Sigmoid colon (tissue), 7 donors: ENCODE results near the gene TMEM258. TPM values are rescaled to one million over a fixed set of nuclear protein-coding genes. Genes with fewer than 3 reads are reported as not detected.

Source experiments
- DNase-seq: peaks from one replicate; pipeline ENCODE4 v3.0.0-alpha.2; 2019
- H3K27ac ChIP-seq, 4 donors: fragments of 200-600 bp; sonication (generic); one replicate each; pipeline ENCODE4 v1.5.1; 2016 to 2019; ENCODE audit warnings: mild to moderate bottlenecking in 1 of 4
- H3K27me3 ChIP-seq, 3 donors: fragments of 200-600 bp; sonication (generic); one replicate each; pipeline ENCODE4 v1.5.1; 2019; ENCODE audit warnings: mild to moderate bottlenecking in 1 of 3
- H3K36me3 ChIP-seq, 4 donors: fragments of 200-600 bp; sonication (generic); one replicate each; pipeline ENCODE4 v1.5.1; 2016 to 2019
- H3K4me1 ChIP-seq, 4 donors: fragments of 200-600 bp; sonication (generic); one replicate each; pipeline ENCODE4 v1.5.1; 2017 to 2019
- H3K4me3 ChIP-seq, 4 donors: fragments of 200-600 bp; sonication (generic); one replicate each; pipeline ENCODE4 v1.5.1; 2017 to 2019; ENCODE audit warnings: mild to moderate bottlenecking in 2 of 4, moderate library complexity in 1 of 4
- H3K9me3 ChIP-seq, 4 donors: fragments of 200-600 bp in 3 of 4; sonication (generic) in 3 of 4; one replicate each; pipeline versions ENCODE4 v1.5.1 to v1.6.1; 2013 to 2019
- EP300 ChIP-seq, 4 donors: sonication (generic); formaldehyde crosslinking; IDR thresholded peaks; one replicate each; pipeline ENCODE4 v1.6.1; 2017; ENCODE audit warnings: antibody characterized with exemption in 4 of 4
- POLR2A ChIP-seq, 2 donors: fragments of 450-650 bp; IDR thresholded peaks; one replicate each; pipeline ENCODE4 v1.6.1; 2016; ENCODE audit warnings: antibody characterized with exemption in 2 of 2, mild to moderate bottlenecking in 2 of 2, moderate library complexity in 2 of 2
- POLR2AphosphoS5 ChIP-seq, 4 donors: sonication (generic); formaldehyde crosslinking; IDR thresholded peaks; one replicate each; pipeline ENCODE4 v1.6.1; 2017; ENCODE audit warnings: antibody characterized with exemption in 4 of 4
- WGBS, 2 donors: extraction: QIAGEN DNeasy Blood & Tissue Kit; methylation state at CpG; one replicate each; pipeline ENCODE4 v1.1.7; 2013; 5-methylcytosine and 5-hydroxymethylcytosine counted together
- intact Hi-C: fragments of 100-400 bp; cut with DNase I; formaldehyde crosslinking; loops from one replicate; pipeline ENCODE4 v1.15.1; 2023
- polyA plus RNA-seq, 3 donors: library from polyadenylated mRNA; stranded (reverse); fragments of 200-250 nt; gene quantifications; one replicate each; pipeline ENCODE4 v1.2.3, GENCODE V29; 2013
- total RNA-seq, 4 donors: library from RNA; depleted of rRNA; stranded (reverse); fragments of >200 nt; gene quantifications; one replicate each; pipeline ENCODE4 v1.1.0, GENCODE V29; 2016
- TF ChIP-seq, protein P1 (sequence below), 4 experiments: fragments of 450-650 bp in 3 of 4; fragments of 200-600 bp in 1 of 4; IDR thresholded peaks; one replicate each; pipeline ENCODE4 v1.5.1; 2016 to 2019; ENCODE audit warnings: antibody characterized with exemption in 4 of 4, mild to moderate bottlenecking in 3 of 4, moderate library complexity in 2 of 4
- donor health status: healthy with polysubstance abuse.
- donor health status: Bipolar disorder and iron deficiency.
- donor health status: healthy.

The TMEM258 gene
- total and polyA plus RNA-seq, 7 donors, result 39.9 to 224 (median 64.7) TPM

DNA sequence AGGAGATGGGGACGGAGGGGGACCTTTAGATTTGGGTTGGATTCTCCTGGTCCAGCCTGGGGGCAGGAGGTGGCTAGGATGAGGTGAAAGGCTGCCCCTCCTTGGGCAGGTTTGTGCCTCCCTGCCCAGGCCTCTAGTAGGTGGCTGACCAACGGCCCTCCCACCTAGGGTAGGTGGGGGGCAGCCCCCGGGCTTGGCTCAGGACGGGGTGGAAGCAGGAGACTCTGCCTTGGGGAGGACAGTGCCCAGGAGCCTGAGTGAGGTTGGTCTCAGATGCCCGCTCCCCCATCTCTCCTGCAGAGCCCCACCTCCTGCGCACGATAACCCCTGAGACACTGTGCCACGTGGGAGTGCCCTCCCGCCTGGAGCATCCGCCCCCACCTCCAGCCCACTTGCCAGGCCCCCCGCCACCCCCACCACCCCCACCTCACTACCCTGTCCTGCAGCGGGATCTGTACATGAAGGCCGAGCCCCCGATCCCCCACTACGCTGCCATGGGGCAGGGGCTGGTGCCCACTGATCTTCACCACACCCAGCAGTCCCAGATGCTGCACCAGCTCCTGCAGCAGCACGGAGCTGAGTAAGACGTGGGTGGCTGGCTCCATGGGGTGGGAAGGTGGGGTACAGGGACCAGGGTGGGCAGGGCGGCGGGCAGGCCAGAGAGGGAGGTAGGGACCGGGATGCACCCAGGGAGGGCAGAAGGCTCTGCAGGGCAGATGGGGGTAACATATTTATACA, 22.3 kb downstream of the TMEM258 start:
- 90 to 91% methylated on average over 20 of the region's 20 CpGs for WGBS, 2 donors
- no peak overlapping the region for H3K4me3 ChIP-seq
- H3K9me3 ChIP-seq, result no peaks in the 10 kb centered on the region
- no peak for DNase-seq
- no peak overlapping the region for H3K27ac ChIP-seq
- H3K36me3 ChIP-seq, result no peaks in the 10 kb centered on the region
- peaks cover 0 to 11% (median 0%) of the 10 kb centered on the region in 3 donors for H3K27me3 ChIP-seq
- TF ChIP-seq POLR2A (IDR thresholded peaks at IDR 0.05), result no peak
- TF ChIP-seq EP300 (IDR thresholded peaks at IDR 0.05), result no peak
- TF ChIP-seq, protein P1, sequence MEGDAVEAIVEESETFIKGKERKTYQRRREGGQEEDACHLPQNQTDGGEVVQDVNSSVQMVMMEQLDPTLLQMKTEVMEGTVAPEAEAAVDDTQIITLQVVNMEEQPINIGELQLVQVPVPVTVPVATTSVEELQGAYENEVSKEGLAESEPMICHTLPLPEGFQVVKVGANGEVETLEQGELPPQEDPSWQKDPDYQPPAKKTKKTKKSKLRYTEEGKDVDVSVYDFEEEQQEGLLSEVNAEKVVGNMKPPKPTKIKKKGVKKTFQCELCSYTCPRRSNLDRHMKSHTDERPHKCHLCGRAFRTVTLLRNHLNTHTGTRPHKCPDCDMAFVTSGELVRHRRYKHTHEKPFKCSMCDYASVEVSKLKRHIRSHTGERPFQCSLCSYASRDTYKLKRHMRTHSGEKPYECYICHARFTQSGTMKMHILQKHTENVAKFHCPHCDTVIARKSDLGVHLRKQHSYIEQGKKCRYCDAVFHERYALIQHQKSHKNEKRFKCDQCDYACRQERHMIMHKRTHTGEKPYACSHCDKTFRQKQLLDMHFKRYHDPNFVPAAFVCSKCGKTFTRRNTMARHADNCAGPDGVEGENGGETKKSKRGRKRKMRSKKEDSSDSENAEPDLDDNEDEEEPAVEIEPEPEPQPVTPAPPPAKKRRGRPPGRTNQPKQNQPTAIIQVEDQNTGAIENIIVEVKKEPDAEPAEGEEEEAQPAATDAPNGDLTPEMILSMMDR (IDR thresholded peaks at IDR 0.05), result no peak
- TF ChIP-seq POLR2AphosphoS5 (IDR thresholded peaks at IDR 0.05), result no peak
- intact Hi-C loops, result no loop called here
- no peaks in the 10 kb centered on the region for H3K4me1 ChIP-seq

- no peak overlapping the region for H3K27ac ChIP-seq
- TF ChIP-seq POLR2A (IDR thresholded peaks at IDR 0.05) (no peak), EP300 (IDR thresholded peaks at IDR 0.05) (no peak), POLR2AphosphoS5 (IDR thresholded peaks at IDR 0.05) (no peak)
- TF ChIP-seq, protein P1 (IDR thresholded peaks at IDR 0.05), result no peak
- no peak for DNase-seq
- peaks cover 0 to 16% (median 0%) of the 10 kb centered on the region in 3 donors for H3K27me3 ChIP-seq
- no peaks in the 10 kb centered on the region for H3K4me1 ChIP-seq
- no peaks in the 10 kb centered on the region for H3K9me3 ChIP-seq
- intact Hi-C loops, result no loop called here
- no peak overlapping the region for H3K4me3 ChIP-seq
- no peaks in the 10 kb centered on the region for H3K36me3 ChIP-seq
- 79 to 81% methylated on average over 33 of the region's 33 CpGs for WGBS, 2 donors
Observed at GRCh38 chr11:61769169-61769920, 23.1 kb downstream of the TMEM258 start.

- Histone ChIP-seq H3K4me1 (no peaks in the 10 kb centered on the region), H3K27me3 (peaks cover 0 to 22% (median 0%) of the 10 kb centered on the region in 3 donors), H3K27ac (no peak overlapping the region), H3K9me3 (no peaks in the 10 kb centered on the region), H3K36me3 (no peaks in the 10 kb centered on the region), H3K4me3 (no peak overlapping the region)
- TF ChIP-seq EP300 (IDR thresholded peaks at IDR 0.05) (no peak), POLR2A (IDR thresholded peaks at IDR 0.05) (no peak), POLR2AphosphoS5 (IDR thresholded peaks at IDR 0.05) (no peak)
- TF ChIP-seq, protein P1 (IDR thresholded peaks at IDR 0.05), result no peak
- intact Hi-C loops, result no loop called here
- WGBS, 2 donors, result 69 to 72% methylated on average over 11 of the region's 11 CpGs
- no peak for DNase-seq
Observed at GRCh38 chr11:61768376-61769076, 23.9 kb downstream of the TMEM258 start.

DNA sequence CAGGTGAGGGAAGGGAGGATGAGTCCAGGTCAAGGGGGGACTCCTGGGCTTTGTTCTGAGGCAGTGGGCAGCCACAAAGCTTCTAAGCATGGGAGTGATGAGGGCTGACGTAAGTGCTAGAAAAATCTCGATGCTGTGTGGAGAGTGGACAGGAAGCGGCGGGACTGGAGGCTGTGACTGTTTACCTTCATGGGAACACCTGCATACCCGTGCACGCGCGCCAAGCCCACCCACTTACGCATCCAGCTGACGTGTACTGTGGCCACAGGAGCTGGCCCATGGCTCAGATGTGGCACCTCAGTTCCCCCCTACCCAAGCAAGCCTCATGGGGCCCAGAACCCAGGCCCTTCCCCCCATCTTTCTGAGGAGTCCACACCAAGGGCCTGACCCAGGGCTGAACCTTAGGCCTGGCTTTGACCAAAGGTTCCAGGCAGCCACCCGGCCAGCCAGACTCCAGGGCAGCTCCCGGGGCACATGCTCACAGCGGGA, 26.0 kb downstream of the TMEM258 start:
- DNase-seq, result no peak
- Histone ChIP-seq H3K4me3 (no peak overlapping the region), H3K4me1 (no peaks in the 10 kb centered on the region), H3K27ac (no peak overlapping the region), H3K27me3 (peaks cover 0 to 38% (median 0%) of the 10 kb centered on the region in 3 donors), H3K9me3 (no peaks in the 10 kb centered on the region), H3K36me3 (no peaks in the 10 kb centered on the region)
- intact Hi-C loops, result no loop called here
- no peak for TF ChIP-seq EP300 (IDR thresholded peaks at IDR 0.05)
- no peak for TF ChIP-seq POLR2AphosphoS5 (IDR thresholded peaks at IDR 0.05)
- TF ChIP-seq POLR2A (IDR thresholded peaks at IDR 0.05), result no peak
- TF ChIP-seq, protein P1 (IDR thresholded peaks at IDR 0.05), result no peak
- 76 to 77% methylated on average over 13 of the region's 13 CpGs for WGBS, 2 donors
